HG02981 (cell line): Measurements from ENCODE around the gene GJA4.
"Not testable (repeated sequence)": the region's sequence is repeated elsewhere in the genome, so short reads cannot be mapped to it uniquely, and the experiment has no call there.

Experiments
- ATAC-seq: cut with Tn5 transposase; IDR thresholded peaks from one replicate; pipeline ENCODE4 v1.9.1; 2021; ENCODE audit warnings: mild to moderate bottlenecking, moderate library complexity; ENCODE audit not compliant: unreplicated experiment

GJA4 gene

GRCh38 chr1:34768856-34769255, 23.9 kb upstream of the GJA4 start:
- ATAC-seq: no peak

GRCh38 chr1:34770891-34771504, 21.8 kb upstream of the GJA4 start:
- no peak for ATAC-seq

- no peak for ATAC-seq
Measured at GRCh38 chr1:34771573-34772371, 21.0 kb upstream of the GJA4 start.

- not testable (repeated sequence) for ATAC-seq
Measured at GRCh38 chr1:34773114-34773513, 19.7 kb upstream of the GJA4 start.

GRCh38 chr1:34774957-34775356, 17.8 kb upstream of the GJA4 start:
- ATAC-seq: no peak

- no peak for ATAC-seq
Measured at GRCh38 chr1:34776911-34777310, 15.9 kb upstream of the GJA4 start.

- no peak for ATAC-seq
Measured at GRCh38 chr1:34777519-34778321, 15.1 kb upstream of the GJA4 start.

GRCh38 chr1:34778381-34778780, 14.4 kb upstream of the GJA4 start:
- ATAC-seq: no peak

GRCh38 chr1:34779005-34779404, 13.8 kb upstream of the GJA4 start:
- ATAC-seq: no peak

- ATAC-seq: no peak
Measured at GRCh38 chr1:34779526-34779925, 13.3 kb upstream of the GJA4 start.

GRCh38 chr1:34779962-34780361, 12.8 kb upstream of the GJA4 start:
- ATAC-seq: no peak

GRCh38 chr1:34780528-34780927, 12.3 kb upstream of the GJA4 start:
- ATAC-seq: no peak

- ATAC-seq: no peak
Measured at GRCh38 chr1:34781071-34781843, 11.5 kb upstream of the GJA4 start, which contains the start of gene GJB3. Gene GJB3, plus strand, starts transcription at chr1:34781214. Its CDS starts 3,549 bp downstream, at chr1:34784763.

- ATAC-seq: no peak
Measured at GRCh38 chr1:34781844-34782391, 10.9 kb upstream of the GJA4 start.

GRCh38 chr1:34784751-34785221, 8.0 kb upstream of the GJA4 start:
- ATAC-seq: no peak

GRCh38 chr1:34785231-34785874, 7.4 kb upstream of the GJA4 start:
- ATAC-seq: no peak

- no peak for ATAC-seq
Measured at GRCh38 chr1:34785875-34786470, 6.8 kb upstream of the GJA4 start.

- no peak for ATAC-seq
Measured at GRCh38 chr1:34786521-34787325, 6.1 kb upstream of the GJA4 start.
